GM19438 (cell line): ENCODE data around the gene TLCD3A.
"Not testable (repeated sequence)": the region's sequence is repeated elsewhere in the genome, so short reads cannot be mapped to it uniquely, and the experiment has no call there.

Experiments
- ATAC-seq: cut with Tn5 transposase; IDR thresholded peaks from one replicate; pipeline ENCODE4 v1.9.1; 2021; ENCODE audit warnings: low read depth; ENCODE audit not compliant: unreplicated experiment

Gene TLCD3A

GRCh38 chr17:784143-784542, 51.7 kb downstream of the TLCD3A start:
- ATAC-seq = no peak

GRCh38 chr17:785901-786300, 53.5 kb downstream of the TLCD3A start:
- not testable (repeated sequence) for ATAC-seq

- no peak for ATAC-seq
Observed at GRCh38 chr17:787641-788221, 55.3 kb downstream of the TLCD3A start.

- ATAC-seq = no peak
Observed at GRCh38 chr17:788551-788950, 56.2 kb downstream of the TLCD3A start.

DNA sequence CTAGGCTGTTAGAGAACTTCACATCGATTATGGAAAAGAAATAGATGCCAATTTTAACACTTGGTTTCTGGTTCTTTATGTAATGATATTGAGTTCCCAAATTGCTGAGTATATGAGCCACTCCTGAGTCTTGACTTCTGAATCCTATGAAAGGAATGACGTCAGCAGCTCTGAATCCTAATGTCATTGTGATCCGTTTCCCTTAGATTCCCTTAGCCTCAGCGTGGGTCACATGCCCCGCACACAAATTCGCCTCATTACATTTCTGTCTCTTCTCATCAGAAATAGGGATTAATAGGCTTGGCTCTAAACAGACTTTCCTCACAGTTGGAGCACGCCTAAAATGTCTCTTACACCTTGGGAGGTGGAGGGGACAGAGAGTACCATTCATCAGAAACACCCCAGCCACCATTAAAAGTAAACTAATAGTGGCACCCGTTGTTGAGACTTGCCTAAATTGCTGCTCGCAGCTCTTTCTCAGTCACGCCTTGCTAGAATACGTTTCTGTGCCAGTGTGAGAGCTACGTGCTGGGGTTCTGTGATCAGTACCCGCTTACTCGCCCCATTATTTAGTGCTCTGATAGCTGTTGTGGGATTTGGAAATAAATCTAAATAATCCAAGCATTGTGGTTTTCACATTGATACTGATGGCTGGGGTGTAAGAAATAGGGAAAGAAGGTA, 56.9 kb downstream of the TLCD3A start:
- ATAC-seq = no peak

DNA sequence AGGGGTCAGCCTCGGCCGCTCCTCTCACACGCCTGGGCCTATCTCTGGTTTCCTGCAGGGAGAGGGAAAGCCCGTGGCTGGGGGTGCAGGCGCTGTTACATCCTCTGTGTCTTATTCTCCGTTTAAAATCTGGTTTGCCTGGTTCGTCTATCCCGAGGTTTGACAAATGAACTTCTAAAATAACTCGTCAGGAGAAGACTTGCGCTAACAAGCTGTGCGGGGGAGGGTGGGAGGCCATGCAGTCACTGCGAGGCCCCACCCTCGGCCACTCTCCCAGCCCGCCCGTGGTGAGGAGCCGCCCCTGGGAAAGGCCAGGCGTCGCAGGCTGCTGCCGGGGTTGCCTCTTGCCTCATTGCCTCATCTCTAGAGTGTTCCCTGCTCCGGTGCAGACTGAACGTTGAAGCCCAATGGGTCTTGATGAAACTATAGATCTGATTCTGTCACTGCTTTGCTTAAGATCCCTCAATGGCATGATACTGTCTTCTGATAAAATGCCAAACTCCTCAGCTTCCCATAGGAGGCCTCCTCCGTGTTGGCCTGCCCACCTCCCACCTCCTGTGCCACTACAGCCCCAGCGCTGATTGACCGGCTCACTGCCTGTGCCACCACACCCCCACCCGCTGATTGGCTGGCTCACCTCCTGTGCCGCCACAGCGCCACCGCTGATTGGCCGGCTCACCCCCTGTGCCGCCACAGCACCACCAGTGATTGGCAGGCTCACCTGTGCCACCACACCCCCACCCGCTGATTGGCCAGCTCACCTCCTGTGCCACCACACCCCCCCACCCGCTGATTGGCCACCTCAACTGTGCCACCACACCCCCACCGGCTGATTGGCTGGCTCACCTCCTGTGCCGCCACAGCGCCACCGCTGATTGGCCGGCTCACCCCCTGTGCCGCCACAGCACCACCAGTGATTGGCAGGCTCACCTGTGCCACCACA, 57.8 kb downstream of the TLCD3A start:
- ATAC-seq = not testable (repeated sequence)

- not testable (repeated sequence) for ATAC-seq
Observed at GRCh38 chr17:790874-791247, 58.5 kb downstream of the TLCD3A start.

- no peak for ATAC-seq
Observed at GRCh38 chr17:791829-792228, 59.4 kb downstream of the TLCD3A start.

DNA sequence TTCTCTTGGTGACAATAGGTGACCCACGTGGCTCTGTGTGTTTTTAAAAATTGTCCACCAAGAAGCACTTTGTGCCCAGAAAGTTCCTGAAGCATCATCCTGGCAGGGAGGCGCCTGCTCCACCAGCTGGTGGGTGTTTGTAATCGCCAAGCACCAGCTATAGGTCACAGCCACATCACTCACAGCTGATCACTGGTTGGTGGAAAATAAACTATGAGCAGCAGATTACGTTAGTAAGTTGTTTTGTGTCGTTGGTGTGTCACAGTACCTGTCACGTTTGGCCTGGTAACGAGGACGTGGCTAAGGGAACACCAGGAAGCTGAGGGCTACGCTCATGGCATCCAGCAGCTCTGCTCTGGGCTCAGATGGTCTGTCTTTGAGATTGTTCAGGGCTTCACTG, 59.9 kb downstream of the TLCD3A start:
- no peak for ATAC-seq
